ENCODE results near the gene PFN1.

The PFN1 gene

GRCh38 chr17:4896332-4897197 is 51.8 kb downstream of the PFN1 start:
- no peak for DNase-seq

GRCh38 chr17:4895657-4896331 is 52.5 kb downstream of the PFN1 start:
- DNase-seq: peak; percentile 50 to 67 (median 64)
